Chondrocyte (in vitro differentiated cells): ENCODE measurements around the gene IL17B. TPM values are rescaled to one million over a fixed set of nuclear protein-coding genes. Genes with fewer than 3 reads are reported as not detected.

Experiments
- DNase-seq: peaks from one replicate; pipeline ENCODE4 v3.0.0; 2021; ENCODE audit warnings: mixed read lengths, low spot score
- H3K27ac Mint-ChIP-seq: one replicate; pipeline ENCODE4 v1.8.0; 2021; ENCODE audit warnings: mild to moderate bottlenecking, moderate library complexity, mixed read lengths; ENCODE audit not compliant: unreplicated experiment
- H3K27me3 Mint-ChIP-seq: 2 replicates; pipeline ENCODE4 v1.8.0; 2021; ENCODE audit warnings: low read depth, mixed read lengths
- H3K36me3 Mint-ChIP-seq: 2 replicates; pipeline ENCODE4 v1.8.0; 2021; ENCODE audit warnings: low read depth, mixed read lengths
- H3K4me1 Mint-ChIP-seq: 2 replicates; pipeline ENCODE4 v1.8.0; 2021; ENCODE audit warnings: low read depth, mild to moderate bottlenecking, mixed read lengths
- H3K4me3 Mint-ChIP-seq: one replicate; pipeline ENCODE4 v1.8.0; 2021; ENCODE audit warnings: mild to moderate bottlenecking, moderate library complexity, mixed read lengths; ENCODE audit not compliant: unreplicated experiment
- H3K9me3 Mint-ChIP-seq: 2 replicates; pipeline ENCODE4 v1.8.0; 2021; ENCODE audit warnings: low read depth, mixed read lengths
- CTCF ChIP-seq: fragments of 200-600 bp; sonication (generic); IDR thresholded peaks from 2 replicates; pipeline ENCODE4 v1.5.0; 2021; ENCODE audit warnings: antibody characterized with exemption, mild to moderate bottlenecking, moderate library complexity
- total RNA-seq: library from RNA; stranded (reverse); gene quantifications from 3 replicates; pipeline ENCODE4 v1.2.1, GENCODE V29; 2021

The IL17B gene
- total RNA-seq, 1 donor from 2014 or later, result 4.6 TPM

- Mint-ChIP-seq H3K36me3 (peaks cover 1% of the 10 kb centered on the region), H3K4me1 (peaks cover 18% of the 10 kb centered on the region), H3K27ac (no peak overlapping the region), H3K4me3 (no peak overlapping the region), H3K27me3 (no peaks in the 10 kb centered on the region), H3K9me3 (no peaks in the 10 kb centered on the region)
- no peak for DNase-seq
- no peak for TF ChIP-seq CTCF
These were observed 50.9 kb downstream of the IL17B start for GRCh38 chr5:149328177-149328576.

- H3K9me3 Mint-ChIP-seq, result no peaks in the 10 kb centered on the region
- peaks cover 21% of the 10 kb centered on the region for H3K4me1 Mint-ChIP-seq
- no peak for TF ChIP-seq CTCF
- no peaks in the 10 kb centered on the region for H3K27me3 Mint-ChIP-seq
- H3K4me3 Mint-ChIP-seq, result no peak overlapping the region
- H3K36me3 Mint-ChIP-seq, result peaks cover 1% of the 10 kb centered on the region
- no peak for DNase-seq
- H3K27ac Mint-ChIP-seq, result no peak overlapping the region
These were observed 52.5 kb downstream of the IL17B start for GRCh38 chr5:149326611-149327010.

GRCh38 chr5:149325894-149326293 is 53.2 kb downstream of the IL17B start:
- Mint-ChIP-seq H3K4me1 (peaks cover 27% of the 10 kb centered on the region), H3K9me3 (no peaks in the 10 kb centered on the region), H3K36me3 (peaks cover 1% of the 10 kb centered on the region), H3K27me3 (no peaks in the 10 kb centered on the region), H3K27ac (no peak overlapping the region), H3K4me3 (no peak overlapping the region)
- no peak for DNase-seq
- no peak for TF ChIP-seq CTCF

GRCh38 chr5:149325166-149325735 is 53.8 kb downstream of the IL17B start:
- no peak for DNase-seq
- H3K36me3 Mint-ChIP-seq, result peaks cover 1% of the 10 kb centered on the region
- no peak for TF ChIP-seq CTCF
- no peaks in the 10 kb centered on the region for H3K27me3 Mint-ChIP-seq
- H3K27ac Mint-ChIP-seq, result peak overlapping the region; percentile 61
- H3K4me3 Mint-ChIP-seq, result no peak overlapping the region
- peaks cover 33% of the 10 kb centered on the region for H3K4me1 Mint-ChIP-seq
- no peaks in the 10 kb centered on the region for H3K9me3 Mint-ChIP-seq

- Mint-ChIP-seq H3K4me1 (peaks cover 36% of the 10 kb centered on the region), H3K36me3 (peaks cover 1% of the 10 kb centered on the region), H3K9me3 (no peaks in the 10 kb centered on the region), H3K27me3 (no peaks in the 10 kb centered on the region), H3K4me3 (no peak overlapping the region), H3K27ac (no peak overlapping the region)
- DNase-seq, result no peak
- no peak for TF ChIP-seq CTCF
These were observed 54.5 kb downstream of the IL17B start for GRCh38 chr5:149324641-149325040.

Other genes starting within 250 kb of the IL17B start
- gene ABLIM3, start 237.8 kb downstream of the IL17B start, total RNA-seq, result 7.6 to 16.0 TPM (median 15.4 TPM) in 3 replicates
- gene AFAP1L1, start 107.4 kb downstream of the IL17B start, total RNA-seq, result 1.5 to 9.8 TPM (median 8.3 TPM) in 3 replicates
- gene GRPEL2, start 33.8 kb downstream of the IL17B start, total RNA-seq, result 13.2 to 27.3 TPM (median 25.5 TPM) in 3 replicates
- gene PCYOX1L, start 21.2 kb downstream of the IL17B start, total RNA-seq, result 7.1 to 11.1 TPM (median 7.3 TPM) in 3 replicates
- 214 to 227 TPM (median 224 TPM) in 3 replicates for gene CSNK1A1, start 172.1 kb upstream of the IL17B start, total RNA-seq
- gene ARHGEF37, start 202.2 kb upstream of the IL17B start, total RNA-seq, result 5.8 to 16.8 TPM (median 6.0 TPM) in 3 replicates